HepG2 (cell line): ENCODE measurements around the gene POLN. TPM values are rescaled to one million over a fixed set of nuclear protein-coding genes. Genes with fewer than 3 reads are reported as not detected.
A peak's percentile ranks its signal among the peaks of the same experiment; 100 is the strongest.

ENCODE experiments used
- ARNTL ChIP-seq: sonication (generic); formaldehyde crosslinking; IDR thresholded peaks from 2 replicates; pipeline ENCODE4 v1.4.0; 2020; ENCODE audit warnings: mild to moderate bottlenecking, missing genetic modification reagents
- CBFB ChIP-seq: sonication (generic); formaldehyde crosslinking; IDR thresholded peaks from 2 replicates; pipeline ENCODE4 v1.4.0; 2020; ENCODE audit warnings: missing genetic modification reagents
- CCAR2 ChIP-seq: fragments of 200-400 bp; formaldehyde crosslinking; optimal IDR thresholded peaks from 2 replicates; pipeline ENCODE3; 2018; ENCODE audit warnings: low read depth, mild to moderate bottlenecking, low read length, moderate library complexity
- CENPX ChIP-seq: sonication (generic); formaldehyde crosslinking; IDR thresholded peaks from 2 replicates; pipeline ENCODE4 v1.9.0; 2021; ENCODE audit warnings: mild to moderate bottlenecking, missing genetic modification reagents, moderate library complexity
- CREB1 ChIP-seq, 2 experiments: fragments of 450-650 bp in 1 of 2; IDR thresholded peaks; 2 replicates each; pipeline ENCODE4 v1.6.1; 2016 to 2017; ENCODE audit warnings: control low read depth in 1 of 2, mild to moderate bottlenecking in 1 of 2, missing compliant biosample characterization in 1 of 2, missing genetic modification characterization in 1 of 2
- EED ChIP-seq: sonication (generic); formaldehyde crosslinking; IDR thresholded peaks from 2 replicates; pipeline ENCODE4 v1.5.0; 2020; ENCODE audit warnings: mild to moderate bottlenecking, missing genetic modification reagents
- GABPB1 ChIP-seq: IDR thresholded peaks from 2 replicates; pipeline ENCODE4 v1.6.1; 2016; ENCODE audit warnings: mild to moderate bottlenecking, missing genetic modification reagents, moderate library complexity, missing compliant biosample characterization
- HCFC1 ChIP-seq: fragments of 150-350 bp; IDR thresholded peaks from 2 replicates; pipeline ENCODE4 v1.6.1; 2014; ENCODE audit warnings: low read depth, low read length
- HOXD1 ChIP-seq: sonication (generic); formaldehyde crosslinking; IDR thresholded peaks from 2 replicates; pipeline ENCODE4 v1.5.0; 2020; ENCODE audit warnings: missing genetic modification reagents
- JUNB ChIP-seq: sonication (generic); formaldehyde crosslinking; IDR thresholded peaks from 2 replicates; pipeline ENCODE4 v1.8.0; 2022; ENCODE audit warnings: missing genetic modification reagents, mild to moderate bottlenecking, borderline replicate concordance
- MXD4 ChIP-seq: IDR thresholded peaks from 2 replicates; pipeline ENCODE4 v1.6.1; 2016; ENCODE audit warnings: mild to moderate bottlenecking, missing biosample characterization, missing genetic modification reagents
- PAF1 ChIP-seq: IDR thresholded peaks from 2 replicates; pipeline ENCODE4 v1.6.1; 2016; ENCODE audit warnings: missing genetic modification reagents, missing compliant biosample characterization
- PPARG ChIP-seq: conservative IDR thresholded peaks from 2 replicates; pipeline ENCODE4 v1.6.1; 2016; ENCODE audit warnings: missing biosample characterization, missing genetic modification reagents
- SAFB2 ChIP-seq: sonication (generic); formaldehyde crosslinking; IDR thresholded peaks from 2 replicates; pipeline ENCODE4 v1.5.1; 2020; ENCODE audit warnings: missing genetic modification reagents, low read depth, mild to moderate bottlenecking, borderline replicate concordance
- SETDB1 ChIP-seq: sonication (generic); formaldehyde crosslinking; IDR thresholded peaks from 2 replicates; pipeline ENCODE4 v1.5.1; 2020; ENCODE audit warnings: missing genetic modification reagents, mild to moderate bottlenecking, borderline replicate concordance
- SIN3B ChIP-seq: fragments of 150-350 bp; IDR thresholded peaks from 2 replicates; pipeline ENCODE4 v1.6.1; 2014; ENCODE audit warnings: low read length
- ZNF335 ChIP-seq: sonication (generic); formaldehyde crosslinking; IDR thresholded peaks from 2 replicates; pipeline ENCODE4 v1.4.0; 2020; ENCODE audit warnings: missing genetic modification reagents
- ZNF382 ChIP-seq: sonication (generic); formaldehyde crosslinking; IDR thresholded peaks from 2 replicates; pipeline ENCODE4 v1.5.0; 2020; ENCODE audit warnings: missing genetic modification reagents, mild to moderate bottlenecking, borderline replicate concordance
- ZNF496 ChIP-seq: sonication (generic); formaldehyde crosslinking; IDR thresholded peaks from 2 replicates; pipeline ENCODE4 v1.8.1; 2023; ENCODE audit warnings: mild to moderate bottlenecking, moderate library complexity, missing genetic modification reagents; ENCODE audit not compliant: insufficient replicate concordance
- ZNF607 ChIP-seq: sonication (generic); formaldehyde crosslinking; IDR thresholded peaks from 2 replicates; pipeline ENCODE4 v1.5.1; 2020; ENCODE audit warnings: missing genetic modification reagents, mild to moderate bottlenecking, borderline replicate concordance
- ZNF749 ChIP-seq: sonication (generic); formaldehyde crosslinking; IDR thresholded peaks from 2 replicates; pipeline ENCODE4 v1.8.0; 2022; ENCODE audit warnings: mild to moderate bottlenecking, missing genetic modification reagents, moderate library complexity, borderline replicate concordance
- ZNF83 ChIP-seq: sonication (generic); formaldehyde crosslinking; IDR thresholded peaks from 2 replicates; pipeline ENCODE4 v1.4.0; 2020; ENCODE audit warnings: missing genetic modification reagents, mild to moderate bottlenecking, borderline replicate concordance
- ZNF839 ChIP-seq: sonication (generic); formaldehyde crosslinking; IDR thresholded peaks from 2 replicates; pipeline ENCODE4 v1.4.0; 2020; ENCODE audit warnings: missing genetic modification reagents, mild to moderate bottlenecking, borderline replicate concordance
- polyA plus RNA-seq, 8 experiments: library from polyadenylated mRNA; depleted of rRNA in 3 of 8; stranded (reverse) in 7 of 8; unstranded in 1 of 8; fragments of >200 nt; fragmentation: Illumina TruSeq in 4 of 8; extraction: Trizol in 4 of 8; gene quantifications; 2 replicates each; pipeline versions ENCODE4 v1.2.1 to v1.2.3, GENCODE V29; 2011 to 2016; ENCODE audit warnings: low read depth in 4 of 8, missing spikeins in 1 of 8, mixed read lengths in 1 of 8; ENCODE audit not compliant: insufficient read depth in 1 of 8
- total RNA-seq, 5 experiments: library from RNA; depleted of rRNA; stranded (reverse); fragments of >200 nt; fragmentation: Illumina TruSeq; extraction: Trizol; gene quantifications; 2 replicates each; pipeline ENCODE4 v1.2.3, GENCODE V29; 2016; ENCODE audit warnings: low read depth in 1 of 5
- TF ChIP-seq, protein P1 (sequence below): sonication (generic); formaldehyde crosslinking; IDR thresholded peaks from 2 replicates; pipeline ENCODE4 v1.4.0; 2020; ENCODE audit warnings: missing genetic modification reagents, borderline replicate concordance
- TF ChIP-seq, protein P2 (sequence below): sonication (generic); formaldehyde crosslinking; IDR thresholded peaks from 2 replicates; pipeline ENCODE4 v1.8.1; 2023; ENCODE audit warnings: mild to moderate bottlenecking, missing genetic modification reagents
- TF ChIP-seq, protein P3 (sequence below): sonication (generic); formaldehyde crosslinking; IDR thresholded peaks from 2 replicates; pipeline ENCODE4 v1.4.0; 2020; ENCODE audit warnings: missing genetic modification reagents, borderline replicate concordance

The POLN gene
- total and polyA plus RNA-seq, 2 of the 13 experiments (the other 11 are each of a cell fraction or from before 2014, with no cell fraction given): 0.93 to 1.5 TPM

DNA sequence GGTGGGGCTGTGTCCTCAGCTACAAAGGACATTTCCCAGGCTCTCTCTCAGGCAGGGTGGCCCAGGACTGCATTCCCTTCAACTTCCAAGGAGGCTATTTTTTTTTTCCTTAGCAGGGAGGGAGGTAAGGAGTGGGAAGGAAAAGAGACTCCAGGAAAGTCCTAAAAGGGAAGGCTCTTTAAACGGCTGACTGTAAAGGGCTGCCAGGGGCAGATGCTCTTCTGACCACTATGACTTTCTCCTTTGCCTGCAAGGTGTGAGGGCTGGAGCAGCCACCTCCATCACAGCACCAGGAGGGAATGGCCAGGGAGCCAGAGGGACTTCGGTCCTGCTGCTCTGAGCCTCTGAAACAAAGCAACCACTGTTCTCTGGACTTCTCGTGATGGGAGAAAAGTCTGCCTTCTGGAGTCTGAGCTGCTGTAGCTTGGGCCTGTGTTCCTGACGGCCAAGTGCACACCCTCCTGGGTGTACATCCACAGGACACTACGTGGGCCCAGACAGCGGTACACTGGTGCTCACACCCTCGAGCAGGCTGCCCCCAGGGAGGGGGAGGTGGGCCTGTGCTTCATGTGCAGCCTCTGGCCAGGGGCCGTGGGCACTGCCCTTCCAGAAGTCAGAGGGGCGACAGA is 164.9 kb downstream of the POLN start (continued):
- peak; percentile 57; the same call in 1 of the 2 replicates for TF ChIP-seq HOXD1
- TF ChIP-seq ZNF335: no peak
- no peak for TF ChIP-seq ARNTL (CRISPR knock-in tag)
- TF ChIP-seq SAFB2 (CRISPR knock-in tag): 0 out of 2 replicates have a peak, but pooled peaks have one; percentile 9
- TF ChIP-seq ZNF382: no peak
- TF ChIP-seq, protein P1, sequence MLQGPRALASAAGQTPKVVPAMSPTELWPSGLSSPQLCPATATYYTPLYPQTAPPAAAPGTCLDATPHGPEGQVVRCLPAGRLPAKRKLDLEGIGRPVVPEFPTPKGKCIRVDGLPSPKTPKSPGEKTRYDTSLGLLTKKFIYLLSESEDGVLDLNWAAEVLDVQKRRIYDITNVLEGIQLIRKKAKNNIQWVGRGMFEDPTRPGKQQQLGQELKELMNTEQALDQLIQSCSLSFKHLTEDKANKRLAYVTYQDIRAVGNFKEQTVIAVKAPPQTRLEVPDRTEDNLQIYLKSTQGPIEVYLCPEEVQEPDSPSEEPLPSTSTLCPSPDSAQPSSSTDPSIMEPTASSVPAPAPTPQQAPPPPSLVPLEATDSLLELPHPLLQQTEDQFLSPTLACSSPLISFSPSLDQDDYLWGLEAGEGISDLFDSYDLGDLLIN (CRISPR knock-in tag): no peak
- no peak for TF ChIP-seq SIN3B
- no peak for TF ChIP-seq CENPX
- no peak for TF ChIP-seq CCAR2
- TF ChIP-seq, protein P2, sequence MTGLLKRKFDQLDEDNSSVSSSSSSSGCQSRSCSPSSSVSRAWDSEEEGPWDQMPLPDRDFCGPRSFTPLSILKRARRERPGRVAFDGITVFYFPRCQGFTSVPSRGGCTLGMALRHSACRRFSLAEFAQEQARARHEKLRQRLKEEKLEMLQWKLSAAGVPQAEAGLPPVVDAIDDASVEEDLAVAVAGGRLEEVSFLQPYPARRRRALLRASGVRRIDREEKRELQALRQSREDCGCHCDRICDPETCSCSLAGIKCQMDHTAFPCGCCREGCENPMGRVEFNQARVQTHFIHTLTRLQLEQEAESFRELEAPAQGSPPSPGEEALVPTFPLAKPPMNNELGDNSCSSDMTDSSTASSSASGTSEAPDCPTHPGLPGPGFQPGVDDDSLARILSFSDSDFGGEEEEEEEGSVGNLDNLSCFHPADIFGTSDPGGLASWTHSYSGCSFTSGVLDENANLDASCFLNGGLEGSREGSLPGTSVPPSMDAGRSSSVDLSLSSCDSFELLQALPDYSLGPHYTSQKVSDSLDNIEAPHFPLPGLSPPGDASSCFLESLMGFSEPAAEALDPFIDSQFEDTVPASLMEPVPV (CRISPR knock-in tag): no peak
- TF ChIP-seq ZNF839 (CRISPR knock-in tag): no peak
- no peak for TF ChIP-seq JUNB (CRISPR knock-in tag)
- no peak for TF ChIP-seq ZNF749 (CRISPR knock-in tag)
- TF ChIP-seq CREB1 (IDR thresholded peaks at IDR 0.05): no peak
- TF ChIP-seq CREB1 (CRISPR knock-in tag; IDR thresholded peaks at IDR 0.05): no peak
- no peak for TF ChIP-seq PPARG (CRISPR knock-in tag)
- TF ChIP-seq HCFC1: no peak
- TF ChIP-seq ZNF83: no peak
- TF ChIP-seq, protein P3, sequence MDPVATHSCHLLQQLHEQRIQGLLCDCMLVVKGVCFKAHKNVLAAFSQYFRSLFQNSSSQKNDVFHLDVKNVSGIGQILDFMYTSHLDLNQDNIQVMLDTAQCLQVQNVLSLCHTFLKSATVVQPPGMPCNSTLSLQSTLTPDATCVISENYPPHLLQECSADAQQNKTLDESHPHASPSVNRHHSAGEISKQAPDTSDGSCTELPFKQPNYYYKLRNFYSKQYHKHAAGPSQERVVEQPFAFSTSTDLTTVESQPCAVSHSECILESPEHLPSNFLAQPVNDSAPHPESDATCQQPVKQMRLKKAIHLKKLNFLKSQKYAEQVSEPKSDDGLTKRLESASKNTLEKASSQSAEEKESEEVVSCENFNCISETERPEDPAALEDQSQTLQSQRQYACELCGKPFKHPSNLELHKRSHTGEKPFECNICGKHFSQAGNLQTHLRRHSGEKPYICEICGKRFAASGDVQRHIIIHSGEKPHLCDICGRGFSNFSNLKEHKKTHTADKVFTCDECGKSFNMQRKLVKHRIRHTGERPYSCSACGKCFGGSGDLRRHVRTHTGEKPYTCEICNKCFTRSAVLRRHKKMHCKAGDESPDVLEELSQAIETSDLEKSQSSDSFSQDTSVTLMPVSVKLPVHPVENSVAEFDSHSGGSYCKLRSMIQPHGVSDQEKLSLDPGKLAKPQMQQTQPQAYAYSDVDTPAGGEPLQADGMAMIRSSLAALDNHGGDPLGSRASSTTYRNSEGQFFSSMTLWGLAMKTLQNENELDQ (CRISPR knock-in tag): no peak
- TF ChIP-seq PAF1: no peak
- TF ChIP-seq GABPB1 (CRISPR knock-in tag): peak; percentile 11; the same call in 1 of the 2 replicates
- no peak for TF ChIP-seq SETDB1 (CRISPR knock-in tag)
- TF ChIP-seq CBFB (CRISPR knock-in tag): no peak
- TF ChIP-seq EED: no peak
- no peak for TF ChIP-seq ZNF496 (CRISPR knock-in tag)
- no peak for TF ChIP-seq MXD4 (CRISPR knock-in tag)
- no peak for TF ChIP-seq ZNF607
